GM10847 (cell line): ENCODE results near the gene AMN.

ENCODE experiments used
- POLR2A ChIP-seq: IDR thresholded peaks from 2 replicates; pipeline ENCODE4 v1.6.1; 2011; ENCODE audit not compliant: insufficient read length; ENCODE audit errors: extremely low read depth

The AMN gene

GRCh38 chr14:102942069-102942468 lies 19.6 kb downstream of the AMN start:
- no peak for TF ChIP-seq POLR2A

DNA sequence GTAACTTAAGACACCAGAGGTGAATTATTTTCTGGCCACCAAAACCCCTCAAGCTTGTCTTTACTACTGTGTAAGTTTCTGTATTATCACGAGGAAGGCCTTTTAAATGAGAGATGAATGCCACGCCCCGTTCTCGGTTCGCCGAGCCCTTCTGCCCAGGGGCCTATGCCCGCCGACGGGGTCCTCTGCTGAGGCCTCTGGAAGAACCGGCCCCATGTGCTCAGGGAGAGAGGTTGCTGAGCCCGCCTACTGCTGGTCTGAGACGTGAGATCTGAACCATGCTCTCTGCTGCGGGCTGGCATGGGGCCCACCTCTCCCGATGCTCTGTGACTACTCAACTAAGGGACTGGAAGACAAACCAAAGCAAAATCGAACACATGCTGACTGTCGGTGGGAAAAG lies 21.0 kb downstream of the AMN start:
- no peak for TF ChIP-seq POLR2A

GRCh38 chr14:102943979-102944378 lies 21.5 kb downstream of the AMN start:
- TF ChIP-seq POLR2A = no peak

GRCh38 chr14:102944448-102945330 lies 22.2 kb downstream of the AMN start:
- TF ChIP-seq POLR2A = no peak

GRCh38 chr14:102945346-102946130 lies 23.1 kb downstream of the AMN start:
- no peak for TF ChIP-seq POLR2A

DNA sequence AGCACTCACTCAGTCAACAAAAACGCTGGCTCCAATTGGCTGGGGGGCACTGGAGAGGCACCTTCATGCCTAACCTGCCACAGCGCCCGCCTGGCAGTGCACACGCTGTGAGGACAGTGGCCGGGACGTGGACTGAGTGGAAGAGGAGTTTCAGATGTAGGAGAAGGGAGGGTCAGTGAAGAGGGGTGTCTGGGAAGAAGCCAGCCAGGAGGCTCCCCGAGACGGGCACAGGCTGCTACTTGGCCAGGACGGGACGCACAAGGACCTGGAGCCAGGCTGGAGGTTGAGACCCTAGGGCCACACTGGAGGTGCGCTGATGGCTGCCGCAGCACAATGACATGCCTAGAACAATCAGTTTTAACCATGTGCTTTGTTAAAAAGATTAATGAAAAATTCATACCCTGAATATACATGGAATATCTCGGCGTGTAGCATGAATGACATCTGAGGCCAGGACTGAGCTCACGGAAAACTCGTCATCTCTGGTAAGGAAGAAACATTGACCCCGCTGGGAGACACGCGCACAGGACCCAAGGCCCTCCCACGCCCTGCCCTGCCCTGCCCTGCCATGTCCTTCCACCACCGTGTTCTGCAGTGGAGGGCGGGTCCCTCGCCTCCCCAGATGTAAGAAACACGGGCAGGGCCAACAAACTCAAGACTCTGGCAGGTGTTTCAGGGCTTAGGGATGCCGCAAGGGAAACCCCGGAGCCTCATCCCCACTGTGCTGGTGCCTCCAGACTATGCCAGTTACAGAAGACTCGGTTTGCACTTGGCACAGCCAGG lies 25.0 kb downstream of the AMN start:
- TF ChIP-seq POLR2A = no peak

- TF ChIP-seq POLR2A = no peak
Observed at GRCh38 chr14:102948698-102949061, 26.2 kb downstream of the AMN start.

- TF ChIP-seq POLR2A = no peak
Observed at GRCh38 chr14:102949062-102949800, 26.8 kb downstream of the AMN start.

DNA sequence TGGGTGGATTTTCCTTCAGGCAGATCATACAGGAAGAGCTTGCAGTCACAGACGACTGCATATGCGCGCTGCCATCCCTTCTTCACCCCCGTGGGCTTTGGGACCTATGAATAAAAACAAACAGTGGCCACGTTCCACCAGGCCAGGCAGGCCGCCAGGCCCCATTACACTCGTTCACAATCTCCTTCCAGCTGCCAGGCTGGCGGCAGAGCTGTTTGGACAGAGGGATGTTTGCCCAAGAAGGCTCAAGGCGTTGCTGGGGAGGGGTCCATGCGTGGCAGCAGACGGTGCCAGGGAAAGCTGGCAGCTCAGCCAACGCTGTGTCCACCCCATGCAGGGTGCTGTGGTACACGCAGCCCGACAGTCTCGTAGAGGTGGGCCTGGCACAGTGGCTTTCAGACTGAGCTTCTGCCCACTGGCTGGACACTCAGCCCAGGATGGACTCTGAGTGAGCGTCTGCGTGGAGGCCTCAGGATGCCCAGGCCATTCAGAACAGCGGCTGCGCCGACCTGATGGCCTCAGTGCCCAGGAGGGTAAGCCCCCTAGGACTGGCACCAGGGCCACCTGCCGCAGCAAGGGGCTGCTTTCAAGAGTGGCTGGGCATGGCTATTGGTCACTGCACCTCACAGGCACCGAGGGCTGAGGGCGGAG lies 27.5 kb downstream of the AMN start:
- TF ChIP-seq POLR2A = no peak

GRCh38 chr14:102951034-102951433 lies 28.6 kb downstream of the AMN start:
- TF ChIP-seq POLR2A = no peak

- TF ChIP-seq POLR2A = no peak
Observed at GRCh38 chr14:102951799-102952198, 29.3 kb downstream of the AMN start.

- TF ChIP-seq POLR2A = no peak
Observed at GRCh38 chr14:102952276-102952675, 29.8 kb downstream of the AMN start.

- no peak for TF ChIP-seq POLR2A
Observed at GRCh38 chr14:102953100-102953499, 30.6 kb downstream of the AMN start.

DNA sequence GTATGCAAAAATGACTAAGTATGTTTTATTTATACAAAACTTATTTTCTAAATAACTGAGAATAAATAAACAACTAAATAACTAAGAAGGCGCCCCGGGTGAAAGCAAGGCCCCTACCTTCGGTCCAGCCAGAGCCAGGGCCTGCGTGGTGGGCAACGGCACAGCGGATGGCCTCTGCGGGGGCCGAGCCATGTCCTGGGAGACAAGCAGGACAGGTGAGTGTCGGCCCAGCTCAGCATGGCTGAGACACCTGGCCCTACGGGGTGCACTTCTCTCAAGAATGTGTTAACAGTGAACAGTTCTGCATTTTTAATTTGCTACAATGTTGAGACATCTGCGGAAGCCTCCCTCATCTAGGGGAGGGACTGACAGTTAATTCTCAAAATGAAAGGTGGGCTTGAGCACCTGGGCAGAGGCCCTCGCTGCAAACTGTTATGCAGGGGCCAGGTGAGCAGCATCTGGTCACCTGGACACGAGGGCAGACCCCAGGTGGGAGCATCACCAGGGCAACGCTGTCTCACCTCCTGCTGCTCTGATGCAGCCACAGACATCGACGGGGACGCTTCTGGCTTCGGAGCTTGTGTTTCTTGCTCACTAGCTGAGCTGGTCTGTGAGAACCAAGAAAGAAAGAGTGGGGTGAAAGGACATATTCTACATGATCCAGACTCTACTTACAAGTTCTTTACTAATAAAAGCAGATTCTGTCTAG lies 31.8 kb downstream of the AMN start:
- no peak for TF ChIP-seq POLR2A
